Astrocyte of the spinal cord (primary cell): ENCODE results near the gene FBLN1.

Experiments used
- DNase-seq: peaks from one replicate; pipeline ENCODE4 v3.0.0; 2011; ENCODE audit warnings: low read depth, low spot score
- H3K4me3 ChIP-seq: 2 replicates; pipeline ENCODE4 v1.5.1; 2011; ENCODE audit warnings: low read depth, mild to moderate bottlenecking, low read length, moderate library complexity
- CTCF ChIP-seq: IDR thresholded peaks from 2 replicates; pipeline ENCODE4 v1.5.1; 2012; ENCODE audit warnings: low read depth, mild to moderate bottlenecking, low read length, inconsistent platforms
- in situ Hi-C: cut with HindIII; loops from 2 replicates; pipeline ENCODE4 v1.10.0; 2017; ENCODE audit warnings: low sequenced_read_pairs

Gene FBLN1

GRCh38 chr22:45507798-45508197, 5.1 kb downstream of the FBLN1 start:
- no peak for TF ChIP-seq CTCF
- no peak for DNase-seq
- H3K4me3 ChIP-seq: no peak overlapping the region
- in situ Hi-C loops: no loop called here

- no peak for TF ChIP-seq CTCF
- in situ Hi-C loops: no loop called here
- no peak overlapping the region for H3K4me3 ChIP-seq
- no peak for DNase-seq
These were observed 6.1 kb downstream of the FBLN1 start for GRCh38 chr22:45508814-45509213.

GRCh38 chr22:45510376-45511232, 7.9 kb downstream of the FBLN1 start:
- in situ Hi-C loops: no loop called here
- no peak overlapping the region for H3K4me3 ChIP-seq
- DNase-seq: no peak
- TF ChIP-seq CTCF: no peak

GRCh38 chr22:45511847-45512261, 9.2 kb downstream of the FBLN1 start:
- in situ Hi-C loops: no loop called here
- DNase-seq: peak; percentile 92
- no peak overlapping the region for H3K4me3 ChIP-seq
- no peak for TF ChIP-seq CTCF

GRCh38 chr22:45512363-45512762, 9.7 kb downstream of the FBLN1 start:
- no peak for TF ChIP-seq CTCF
- in situ Hi-C loops: no loop called here
- H3K4me3 ChIP-seq: no peak overlapping the region
- DNase-seq: no peak

- no peak overlapping the region for H3K4me3 ChIP-seq
- no peak for TF ChIP-seq CTCF
- DNase-seq: no peak
- in situ Hi-C loops: no loop called here
These were observed 13.0 kb downstream of the FBLN1 start for GRCh38 chr22:45515676-45516075.
